GM12874 (cell line): Measurements from ENCODE around the gene RGSL1.

Experiments used
- TF ChIP-seq, protein P1 (sequence below): IDR thresholded peaks from 2 replicates; pipeline ENCODE4 v1.5.1; 2011; ENCODE audit warnings: low read depth, mild to moderate bottlenecking, control low read depth, low read length, moderate library complexity; ENCODE audit not compliant: insufficient read depth

The RGSL1 gene

DNA sequence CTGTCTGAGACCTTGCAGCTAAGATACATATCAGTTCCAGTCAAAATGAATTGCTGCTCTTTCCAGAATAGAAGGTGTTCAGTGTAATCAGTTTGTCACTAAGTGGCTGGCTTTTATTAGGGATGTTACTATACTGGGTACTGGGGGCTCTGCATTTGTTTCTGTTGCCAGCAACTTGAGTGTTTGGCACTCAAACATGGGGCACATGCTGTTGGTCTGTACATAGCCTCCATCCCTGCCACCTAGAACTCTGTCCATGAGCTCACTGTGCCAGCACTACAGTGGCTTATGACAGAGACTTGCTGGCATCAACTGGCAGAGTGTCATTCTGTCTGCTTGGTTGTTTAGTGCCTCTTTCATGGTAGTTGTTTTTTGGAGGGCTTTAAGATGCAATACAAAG, 45.1 kb downstream of the RGSL1 start:
- TF ChIP-seq, protein P1, sequence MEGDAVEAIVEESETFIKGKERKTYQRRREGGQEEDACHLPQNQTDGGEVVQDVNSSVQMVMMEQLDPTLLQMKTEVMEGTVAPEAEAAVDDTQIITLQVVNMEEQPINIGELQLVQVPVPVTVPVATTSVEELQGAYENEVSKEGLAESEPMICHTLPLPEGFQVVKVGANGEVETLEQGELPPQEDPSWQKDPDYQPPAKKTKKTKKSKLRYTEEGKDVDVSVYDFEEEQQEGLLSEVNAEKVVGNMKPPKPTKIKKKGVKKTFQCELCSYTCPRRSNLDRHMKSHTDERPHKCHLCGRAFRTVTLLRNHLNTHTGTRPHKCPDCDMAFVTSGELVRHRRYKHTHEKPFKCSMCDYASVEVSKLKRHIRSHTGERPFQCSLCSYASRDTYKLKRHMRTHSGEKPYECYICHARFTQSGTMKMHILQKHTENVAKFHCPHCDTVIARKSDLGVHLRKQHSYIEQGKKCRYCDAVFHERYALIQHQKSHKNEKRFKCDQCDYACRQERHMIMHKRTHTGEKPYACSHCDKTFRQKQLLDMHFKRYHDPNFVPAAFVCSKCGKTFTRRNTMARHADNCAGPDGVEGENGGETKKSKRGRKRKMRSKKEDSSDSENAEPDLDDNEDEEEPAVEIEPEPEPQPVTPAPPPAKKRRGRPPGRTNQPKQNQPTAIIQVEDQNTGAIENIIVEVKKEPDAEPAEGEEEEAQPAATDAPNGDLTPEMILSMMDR: no peak

DNA sequence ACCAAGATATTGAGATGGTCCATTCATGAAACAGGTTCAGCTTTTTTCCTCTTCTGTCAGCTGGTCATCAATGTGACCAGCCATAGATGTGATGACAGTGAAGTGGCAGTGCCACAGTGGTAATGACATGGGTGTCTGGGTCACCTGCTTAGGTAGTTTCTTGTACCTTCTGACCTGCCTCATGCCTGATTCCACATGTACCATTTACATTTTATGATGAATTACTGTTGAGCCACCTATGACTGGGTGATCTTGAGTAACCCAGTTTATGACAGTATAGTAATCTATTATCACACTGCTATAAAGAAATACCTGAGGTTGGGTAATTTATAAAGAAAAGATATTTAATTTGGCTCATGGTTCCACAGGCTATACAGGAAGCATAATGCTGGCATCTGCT, 45.7 kb downstream of the RGSL1 start:
- TF ChIP-seq, protein P1: no peak

DNA sequence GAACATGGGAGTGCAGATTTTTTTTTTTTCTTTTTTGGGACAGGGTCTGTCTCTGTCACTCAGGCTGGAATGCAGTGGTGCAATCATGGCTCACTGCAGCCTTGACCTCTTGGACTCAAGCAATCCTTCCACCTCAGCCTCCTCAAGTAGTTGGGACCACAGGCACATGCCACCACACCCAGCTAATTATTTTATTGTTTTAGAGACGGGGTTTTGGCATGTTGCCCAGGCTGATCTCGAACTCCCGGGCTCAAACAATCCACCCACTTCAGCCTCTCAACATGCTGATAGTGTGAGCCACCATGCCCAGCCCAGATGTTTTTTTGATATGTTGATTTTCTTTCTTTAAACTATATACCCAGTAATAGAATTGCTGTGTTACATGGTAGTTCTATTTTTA, 57.7 kb downstream of the RGSL1 start:
- TF ChIP-seq, protein P1: no peak

DNA sequence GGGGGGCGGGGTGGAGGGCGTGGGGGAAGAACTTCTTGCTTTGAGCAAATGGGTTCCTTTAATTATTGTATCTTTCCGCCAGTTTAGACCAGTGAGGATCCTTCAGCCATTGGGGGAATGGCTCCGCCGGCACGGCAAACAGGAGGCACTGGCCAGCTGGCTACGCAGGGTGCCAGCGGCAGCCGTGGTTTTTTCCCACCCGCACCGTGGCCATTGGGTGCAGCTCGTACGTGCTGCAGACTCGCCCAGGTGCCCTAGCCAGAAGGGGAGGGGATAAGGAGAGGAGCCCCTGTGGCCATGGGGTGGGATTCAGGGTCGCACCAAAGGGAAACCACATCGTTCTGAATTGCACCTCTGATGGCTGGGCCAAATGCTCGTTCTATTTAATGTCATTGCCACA, 65.6 kb downstream of the RGSL1 start:
- TF ChIP-seq, protein P1: no peak

DNA sequence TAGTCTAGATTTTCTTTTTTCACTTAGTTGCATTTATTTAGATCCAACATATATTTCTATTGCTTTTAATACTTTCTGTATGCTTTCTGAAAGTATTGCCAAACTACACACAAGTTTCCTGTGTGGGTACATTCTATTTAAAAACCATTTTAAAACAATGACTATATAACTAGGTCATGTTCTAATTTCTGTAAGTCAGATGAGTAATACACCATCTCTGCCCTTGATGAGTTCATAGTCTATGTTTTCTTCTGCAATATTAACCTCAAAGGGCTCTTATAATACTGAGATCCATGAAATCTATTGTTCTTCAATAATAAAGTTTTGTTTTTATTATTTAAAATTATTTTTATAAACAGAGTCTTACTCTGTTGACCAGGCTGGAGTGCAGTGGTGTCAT, 70.8 kb downstream of the RGSL1 start:
- TF ChIP-seq, protein P1: no peak

DNA sequence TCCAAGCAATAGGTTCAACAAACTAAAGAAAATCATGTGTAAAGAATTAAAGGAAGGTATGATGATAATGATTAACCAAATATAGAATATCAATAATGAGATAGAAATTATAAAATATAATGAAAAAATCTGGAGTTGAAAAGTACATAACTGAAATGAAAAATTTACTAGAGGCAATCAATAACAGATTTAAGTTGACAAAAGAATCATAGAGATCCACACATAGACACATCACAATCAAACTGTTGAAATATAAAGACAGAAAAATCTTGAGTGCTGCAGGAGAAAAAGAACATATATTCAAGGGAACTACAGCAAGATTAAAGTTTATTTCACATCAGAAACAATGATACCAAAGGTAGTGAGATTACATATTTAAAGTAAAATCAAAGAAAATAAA, 75.4 kb downstream of the RGSL1 start:
- TF ChIP-seq, protein P1: no peak

DNA sequence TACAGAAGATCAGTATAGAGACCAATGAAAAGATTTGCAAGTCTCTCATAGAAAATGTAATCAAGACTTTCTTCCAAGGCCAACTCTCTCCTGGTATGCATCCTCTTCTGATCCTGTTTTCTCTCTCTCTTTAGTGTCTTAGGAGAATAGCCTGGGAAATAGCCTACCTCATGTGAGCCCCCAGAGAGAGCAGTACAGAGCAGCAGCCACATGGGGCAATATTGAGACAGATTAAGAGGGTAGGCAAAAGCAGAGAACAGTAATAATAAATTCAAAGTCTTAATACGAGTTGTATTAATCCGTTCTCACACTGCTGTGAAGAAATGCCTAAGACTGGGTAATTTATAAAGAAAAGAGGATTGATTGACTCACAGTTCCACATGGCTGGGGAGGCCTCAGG, 77.7 kb downstream of the RGSL1 start:
- TF ChIP-seq, protein P1: no peak

DNA sequence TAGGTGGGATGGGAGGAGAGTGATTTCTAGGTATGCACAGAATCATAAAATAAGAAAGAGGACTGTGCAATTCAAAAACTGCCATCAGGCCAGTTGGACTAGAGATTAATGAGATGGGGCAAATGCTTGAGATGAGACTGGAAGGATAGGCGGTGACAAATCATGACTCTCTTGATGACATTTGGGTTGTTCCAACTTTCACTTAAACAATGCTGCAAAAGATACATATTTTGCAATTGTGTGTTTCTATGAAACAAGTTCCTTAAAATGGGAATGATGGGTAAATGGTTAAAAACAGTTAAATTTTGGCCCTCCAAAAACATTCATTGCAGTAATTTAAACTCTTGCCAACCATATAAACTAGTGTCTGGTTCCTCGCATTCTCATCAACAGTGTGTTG, 84.0 kb downstream of the RGSL1 start:
- TF ChIP-seq, protein P1: no peak
